Measurements from ENCODE around the gene HIGD1A. TPM values are rescaled to one million over a fixed set of nuclear protein-coding genes. Genes with fewer than 3 reads are reported as not detected.

HIGD1A gene
- total and polyA plus RNA-seq, 7 experiments from 2014 or later = 15.3 to 79.6 (median 23.8) TPM

DNA sequence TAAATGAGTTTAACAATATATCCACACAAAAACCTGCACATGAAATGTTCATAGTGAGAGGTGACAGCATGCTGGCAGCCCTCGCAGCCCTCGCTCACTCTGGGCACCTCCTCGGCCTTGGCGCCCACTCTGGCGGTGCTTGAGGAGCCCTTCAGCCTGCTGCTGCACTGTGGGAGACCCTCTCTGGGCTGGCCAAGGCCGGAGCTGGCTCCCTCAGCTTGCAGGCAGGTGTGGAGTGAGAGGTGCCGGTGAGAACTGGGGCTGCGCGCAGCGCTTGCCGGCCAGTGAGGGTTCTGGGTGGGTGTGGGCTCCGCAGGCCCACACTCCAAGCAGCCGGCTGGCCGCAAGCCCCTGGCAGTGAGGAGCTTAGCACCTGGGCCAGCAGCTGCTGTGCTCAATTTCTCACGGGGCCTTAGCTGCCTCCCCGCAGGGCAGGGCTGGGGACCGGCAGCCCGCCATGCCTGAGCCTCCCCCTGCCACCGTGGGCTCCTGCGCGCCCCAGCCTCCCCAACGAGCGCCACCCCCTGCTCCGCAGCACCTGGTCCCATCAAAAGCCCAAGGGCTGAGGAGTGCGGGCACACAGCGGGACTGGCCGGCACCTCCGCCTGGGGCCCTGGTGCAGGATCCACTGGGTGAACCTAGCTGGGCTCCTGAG, 34.7 kb downstream of the HIGD1A start:
- ATAC-seq = no peak
- Histone ChIP-seq H3K9me3 (ENCODE audit: control insufficient read depth in 2 of 3, low read length in 3 of 3) (no peaks in the 10 kb centered on the region), H3K36me3 (ENCODE audit: control insufficient read depth in 2 of 3, insufficient read depth in 3 of 3, low read length in 3 of 3) (no peaks in the 10 kb centered on the region), H3K27me3 (ENCODE audit: control insufficient read depth in 2 of 2, insufficient read depth in 2 of 2, low read length in 2 of 2) (no peaks in the 10 kb centered on the region), H3K4me3 (ENCODE audit: low read length) (no peak overlapping the region), H3K4me1 (ENCODE audit: control insufficient read depth in 2 of 2, insufficient read depth in 2 of 2, low read length in 2 of 2) (peaks cover 5 to 6% of the 10 kb centered on the region in 2 donors), H3K27ac (ENCODE audit: low read depth, low read length) (no peak overlapping the region)
- no peaks in the 10 kb centered on the region for H3K36me3 Mint-ChIP-seq
- no peak overlapping the region for H3K27ac Mint-ChIP-seq
- DNase-seq = no peak
- ChIA-PET POLR2A (no interaction called here), CTCF (interaction anchor here (0.8 kb wide), 1 partner anchor 268 kb away, joined by 3 read pairs; no protein-coding TSS in a partner anchor)
- H3K4me3 Mint-ChIP-seq = no peak overlapping the region
- intact Hi-C loops (cut with micrococcal nuclease) = no loop called here
- H3K27me3 Mint-ChIP-seq = peaks cover 0 to 32% (median 0%) of the 10 kb centered on the region in 5 donors
- peaks cover 9 to 13% (median 13%) of the 10 kb centered on the region in 7 donors for H3K4me1 Mint-ChIP-seq
- peaks cover 0 to 6% (median 0%) of the 10 kb centered on the region in 11 donors for H3K9me3 Mint-ChIP-seq

DNA sequence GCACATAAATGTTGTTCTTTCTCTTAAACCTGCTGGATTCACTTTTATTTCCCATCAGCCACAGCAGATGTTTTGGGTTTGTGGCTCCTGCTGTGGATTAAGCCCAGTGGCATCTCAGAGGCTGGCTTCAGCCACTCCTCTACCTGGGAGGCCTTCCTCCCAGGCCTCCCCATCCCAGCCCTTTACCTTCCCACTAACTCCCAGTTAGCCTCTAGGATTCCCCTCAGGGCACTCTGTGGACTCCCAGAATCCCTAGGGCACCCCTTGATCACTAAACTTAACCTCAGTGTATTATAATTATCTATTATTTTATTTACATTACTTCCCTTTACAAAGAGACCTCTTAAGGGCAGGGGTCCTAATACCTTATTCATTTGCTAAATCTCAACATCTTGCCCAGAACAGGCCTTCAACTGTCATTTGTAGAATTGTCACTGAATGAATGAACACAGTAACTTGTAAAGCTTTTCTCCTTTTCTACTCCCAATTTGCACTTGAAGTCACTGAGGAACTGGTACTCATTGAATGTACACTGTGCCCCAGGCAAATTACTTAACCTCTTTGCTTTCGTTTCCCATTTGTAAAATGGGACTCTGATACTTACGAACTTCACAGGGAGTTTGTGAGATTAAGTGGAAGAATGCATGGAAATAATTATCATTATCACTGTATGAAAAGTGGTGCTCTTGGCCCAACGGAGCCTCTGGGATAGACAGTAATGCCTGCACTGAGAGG, 39.6 kb downstream of the HIGD1A start:
- POLR2A ChIA-PET = no interaction called here
- peaks cover 0 to 20% (median 0%) of the 10 kb centered on the region in 5 donors for H3K27me3 Mint-ChIP-seq
- peaks cover 0 to 7% (median 0%) of the 10 kb centered on the region in 7 donors for H3K4me1 Mint-ChIP-seq
- DNase-seq = peak in 1 of 9 donors; percentile 10
- Histone ChIP-seq H3K27ac (ENCODE audit: low read depth, low read length) (no peak overlapping the region), H3K9me3 (ENCODE audit: control insufficient read depth in 2 of 3, low read length in 3 of 3) (no peaks in the 10 kb centered on the region), H3K27me3 (ENCODE audit: control insufficient read depth in 2 of 2, insufficient read depth in 2 of 2, low read length in 2 of 2) (no peaks in the 10 kb centered on the region), H3K4me3 (ENCODE audit: low read length) (no peak overlapping the region), H3K36me3 (ENCODE audit: control insufficient read depth in 2 of 3, insufficient read depth in 3 of 3, low read length in 3 of 3) (no peaks in the 10 kb centered on the region), H3K4me1 (ENCODE audit: control insufficient read depth in 2 of 2, insufficient read depth in 2 of 2, low read length in 2 of 2) (no peaks in the 10 kb centered on the region)
- no peaks in the 10 kb centered on the region for H3K36me3 Mint-ChIP-seq
- H3K9me3 Mint-ChIP-seq = no peaks in the 10 kb centered on the region
- CTCF ChIA-PET = no interaction called here
- intact Hi-C loops (cut with micrococcal nuclease) = no loop called here
- no peak overlapping the region for H3K27ac Mint-ChIP-seq
- ATAC-seq = no peak
- H3K4me3 Mint-ChIP-seq = no peak overlapping the region

- ChIA-PET POLR2A (no interaction called here), CTCF (no interaction called here)
- H3K36me3 ChIP-seq (ENCODE audit: control insufficient read depth in 2 of 3, insufficient read depth in 3 of 3, low read length in 3 of 3) = no peaks in the 10 kb centered on the region
- intact Hi-C loops (cut with micrococcal nuclease) = no loop called here
- H3K4me3 ChIP-seq (ENCODE audit: low read length) = no peak overlapping the region
- no peak overlapping the region for H3K4me3 Mint-ChIP-seq
- no peaks in the 10 kb centered on the region for H3K9me3 Mint-ChIP-seq
- H3K27ac Mint-ChIP-seq = no peak overlapping the region
- peaks cover 0 to 21% (median 0%) of the 10 kb centered on the region in 5 donors for H3K27me3 Mint-ChIP-seq
- no peak for ATAC-seq
- no peaks in the 10 kb centered on the region for H3K4me1 ChIP-seq (ENCODE audit: control insufficient read depth in 2 of 2, insufficient read depth in 2 of 2, low read length in 2 of 2)
- H3K36me3 Mint-ChIP-seq = no peaks in the 10 kb centered on the region
- H3K27me3 ChIP-seq (ENCODE audit: control insufficient read depth in 2 of 2, insufficient read depth in 2 of 2, low read length in 2 of 2) = no peaks in the 10 kb centered on the region
- H3K27ac ChIP-seq (ENCODE audit: low read depth, low read length) = no peak overlapping the region
- DNase-seq = peak in 1 of 9 donors; percentile 2
- peaks cover 0 to 7% (median 0%) of the 10 kb centered on the region in 7 donors for H3K4me1 Mint-ChIP-seq
- no peaks in the 10 kb centered on the region for H3K9me3 ChIP-seq (ENCODE audit: control insufficient read depth in 2 of 3, low read length in 3 of 3)
Measured at GRCh38 chr3:42764115-42764514, 40.2 kb downstream of the HIGD1A start.

DNA sequence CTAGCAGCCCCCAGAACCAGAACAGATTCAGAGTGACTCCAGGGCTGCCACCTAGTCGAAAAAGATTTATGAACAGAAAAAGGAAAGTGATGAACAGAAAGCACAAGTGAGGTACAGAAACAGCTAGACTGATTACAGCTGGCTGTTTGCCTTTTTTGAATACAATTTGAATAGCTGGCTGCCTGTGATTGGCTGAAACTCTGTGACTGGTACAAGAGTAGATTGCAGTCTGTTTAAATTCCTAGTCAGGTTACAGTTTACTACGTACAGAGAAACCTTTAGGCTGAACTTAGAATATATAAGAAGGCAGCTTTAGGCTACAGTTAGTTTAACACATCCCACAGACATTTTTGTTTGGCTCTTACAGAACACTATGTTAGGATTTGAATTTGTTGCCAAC, 41.3 kb downstream of the HIGD1A start:
- no peak for DNase-seq
- ChIA-PET POLR2A (no interaction called here), CTCF (no interaction called here)
- H3K36me3 ChIP-seq (ENCODE audit: control insufficient read depth in 2 of 3, insufficient read depth in 3 of 3, low read length in 3 of 3) = no peaks in the 10 kb centered on the region
- intact Hi-C loops (cut with micrococcal nuclease) = no loop called here
- no peak overlapping the region for H3K4me3 ChIP-seq (ENCODE audit: low read length)
- H3K4me3 Mint-ChIP-seq = no peak overlapping the region
- H3K36me3 Mint-ChIP-seq = no peaks in the 10 kb centered on the region
- H3K27ac Mint-ChIP-seq = peak overlapping the region in 1 of 9 donors; percentile 33
- H3K27me3 ChIP-seq (ENCODE audit: control insufficient read depth in 2 of 2, insufficient read depth in 2 of 2, low read length in 2 of 2) = no peaks in the 10 kb centered on the region
- no peak for ATAC-seq
- H3K27me3 Mint-ChIP-seq = peaks cover 0 to 27% (median 0%) of the 10 kb centered on the region in 5 donors
- peaks cover 0 to 7% (median 0%) of the 10 kb centered on the region in 7 donors for H3K4me1 Mint-ChIP-seq
- no peaks in the 10 kb centered on the region for H3K9me3 Mint-ChIP-seq
- no peak overlapping the region for H3K27ac ChIP-seq (ENCODE audit: low read depth, low read length)
- H3K9me3 ChIP-seq (ENCODE audit: control insufficient read depth in 2 of 3, low read length in 3 of 3) = no peaks in the 10 kb centered on the region
- H3K4me1 ChIP-seq (ENCODE audit: control insufficient read depth in 2 of 2, insufficient read depth in 2 of 2, low read length in 2 of 2) = no peaks in the 10 kb centered on the region

GRCh38 chr3:42762046-42762724, 42.1 kb downstream of the HIGD1A start:
- Histone ChIP-seq H3K4me1 (ENCODE audit: control insufficient read depth in 2 of 2, insufficient read depth in 2 of 2, low read length in 2 of 2) (no peaks in the 10 kb centered on the region), H3K4me3 (ENCODE audit: low read length) (no peak overlapping the region), H3K27ac (ENCODE audit: low read depth, low read length) (no peak overlapping the region), H3K9me3 (ENCODE audit: control insufficient read depth in 2 of 3, low read length in 3 of 3) (no peaks in the 10 kb centered on the region), H3K27me3 (ENCODE audit: control insufficient read depth in 2 of 2, insufficient read depth in 2 of 2, low read length in 2 of 2) (no peaks in the 10 kb centered on the region), H3K36me3 (ENCODE audit: control insufficient read depth in 2 of 3, insufficient read depth in 3 of 3, low read length in 3 of 3) (no peaks in the 10 kb centered on the region)
- Mint-ChIP-seq H3K4me1 (peaks cover 0 to 7% (median 0%) of the 10 kb centered on the region in 7 donors), H3K27ac (no peak overlapping the region), H3K9me3 (no peaks in the 10 kb centered on the region), H3K27me3 (peaks cover 0 to 28% (median 0%) of the 10 kb centered on the region in 5 donors), H3K4me3 (no peak overlapping the region), H3K36me3 (no peaks in the 10 kb centered on the region)
- ATAC-seq (peak; percentile 79), DNase-seq (no peak)
- intact Hi-C loops (cut with micrococcal nuclease) = no loop called here
- CTCF ChIA-PET = interaction anchor here (0.5 to 0.9 kb wide), 2 partner anchors 77 to 153 kb away, joined by 3 to 4 read pairs; no protein-coding TSS in a partner anchor
- POLR2A ChIA-PET = no interaction called here

DNA sequence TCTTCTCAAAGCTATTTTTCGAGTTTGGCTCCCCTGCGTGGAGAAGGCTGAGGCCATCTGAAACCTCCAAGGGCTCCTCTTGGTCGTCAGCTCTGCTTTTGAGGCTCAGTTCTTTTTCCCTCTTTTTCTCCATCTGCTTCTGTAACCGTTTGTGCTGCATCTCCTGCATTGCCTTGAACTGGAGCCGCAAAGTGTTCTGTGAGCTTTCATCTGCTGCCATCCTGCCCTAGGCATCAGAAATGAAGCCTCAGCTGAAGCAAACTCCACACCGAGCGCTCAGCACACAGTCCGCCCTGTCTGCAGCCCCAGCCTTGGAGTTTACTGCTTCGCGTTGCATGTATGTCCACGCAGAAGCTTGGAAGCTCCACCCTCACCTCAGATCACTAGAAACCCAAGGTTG, 46.2 kb downstream of the HIGD1A start:
- H3K27ac ChIP-seq (ENCODE audit: low read depth, low read length) = no peak overlapping the region
- ChIA-PET CTCF (interaction anchor here (1.0 to 2.0 kb wide), 2 partner anchors 10 to 22 kb away, joined by 5 to 9 read pairs; no protein-coding TSS in a partner anchor), POLR2A (interaction anchor here (0.7 kb wide), 1 partner anchor 153 kb away, joined by 5 read pairs; no protein-coding TSS in a partner anchor)
- DNase-seq (peak in 1 of 9 donors; percentile 8), ATAC-seq (no peak)
- H3K36me3 ChIP-seq (ENCODE audit: control insufficient read depth in 2 of 3, insufficient read depth in 3 of 3, low read length in 3 of 3) = no peaks in the 10 kb centered on the region
- H3K36me3 Mint-ChIP-seq = no peaks in the 10 kb centered on the region
- no peak overlapping the region for H3K4me3 ChIP-seq (ENCODE audit: low read length)
- no peaks in the 10 kb centered on the region for H3K27me3 ChIP-seq (ENCODE audit: control insufficient read depth in 2 of 2, insufficient read depth in 2 of 2, low read length in 2 of 2)
- intact Hi-C loops (cut with micrococcal nuclease) = loop anchor here in 1 of 2 donors (5.0 kb wide), 1 partner anchor 256 kb away; the partner anchor contains the start of gene VIPR1
- H3K27ac Mint-ChIP-seq = no peak overlapping the region
- no peak overlapping the region for H3K4me3 Mint-ChIP-seq
- H3K4me1 ChIP-seq (ENCODE audit: control insufficient read depth in 2 of 2, insufficient read depth in 2 of 2, low read length in 2 of 2) = no peaks in the 10 kb centered on the region
- H3K27me3 Mint-ChIP-seq = peaks cover 0 to 18% (median 0%) of the 10 kb centered on the region in 5 donors
- no peaks in the 10 kb centered on the region for H3K9me3 Mint-ChIP-seq
- H3K9me3 ChIP-seq (ENCODE audit: control insufficient read depth in 2 of 3, low read length in 3 of 3) = no peaks in the 10 kb centered on the region
- H3K4me1 Mint-ChIP-seq = peaks cover 0 to 10% (median 4%) of the 10 kb centered on the region in 7 donors
